Medulla oblongata (tissue), 1 donor: ENCODE results near the gene POFUT2.
A peak's percentile ranks its signal among the peaks of the same experiment; 100 is the strongest.

Experiments used
- DNase-seq: peaks from one replicate; pipeline ENCODE4 v3.0.0-alpha.2; 2015; ENCODE audit errors: extremely low spot score

Gene POFUT2

DNA sequence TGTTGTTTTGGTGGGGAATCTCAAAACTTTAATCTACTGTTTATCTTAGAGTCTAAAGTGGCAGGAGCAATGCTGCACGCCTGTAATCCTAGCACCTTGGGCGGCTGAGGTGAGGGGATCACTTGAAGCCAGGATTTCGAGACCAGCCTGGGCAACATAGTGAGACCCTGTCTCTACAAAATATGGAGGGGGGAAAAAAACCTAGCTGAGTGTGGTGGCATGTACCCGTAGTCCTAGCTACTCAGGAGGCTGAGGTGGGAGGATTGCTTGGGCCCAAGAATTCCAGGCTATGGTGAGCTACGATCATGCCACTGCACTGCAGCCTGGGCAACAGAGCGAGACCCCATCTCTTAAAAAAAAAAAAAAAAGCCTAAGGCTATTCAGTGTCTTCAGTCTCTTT is 38.1 kb downstream of the POFUT2 start:
- no peak for DNase-seq

DNA sequence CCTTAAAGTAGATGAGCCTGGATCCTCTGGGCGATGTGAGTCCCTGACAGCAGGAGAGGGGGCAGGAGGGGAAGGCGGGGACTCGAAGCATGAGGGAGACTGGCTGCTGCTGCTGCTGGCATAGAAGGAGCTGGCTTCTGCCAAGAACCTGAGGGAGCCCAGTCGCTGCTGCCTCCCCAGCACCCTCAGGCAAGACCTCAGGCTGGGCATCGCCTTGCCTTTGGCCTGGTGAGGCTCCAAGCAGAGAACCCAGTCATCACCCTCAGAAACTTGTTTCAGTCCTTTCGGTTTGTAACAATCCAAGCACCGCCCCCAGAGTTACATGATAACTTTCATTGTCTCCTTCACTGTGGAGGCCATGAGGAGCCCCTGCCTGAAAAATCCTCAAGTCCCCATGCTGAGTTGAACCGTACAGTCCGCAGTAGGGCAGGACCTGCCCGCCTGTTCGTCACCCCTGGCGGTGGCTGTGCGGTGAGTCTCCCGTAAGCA is 38.8 kb downstream of the POFUT2 start:
- DNase-seq = peak; percentile 24

DNA sequence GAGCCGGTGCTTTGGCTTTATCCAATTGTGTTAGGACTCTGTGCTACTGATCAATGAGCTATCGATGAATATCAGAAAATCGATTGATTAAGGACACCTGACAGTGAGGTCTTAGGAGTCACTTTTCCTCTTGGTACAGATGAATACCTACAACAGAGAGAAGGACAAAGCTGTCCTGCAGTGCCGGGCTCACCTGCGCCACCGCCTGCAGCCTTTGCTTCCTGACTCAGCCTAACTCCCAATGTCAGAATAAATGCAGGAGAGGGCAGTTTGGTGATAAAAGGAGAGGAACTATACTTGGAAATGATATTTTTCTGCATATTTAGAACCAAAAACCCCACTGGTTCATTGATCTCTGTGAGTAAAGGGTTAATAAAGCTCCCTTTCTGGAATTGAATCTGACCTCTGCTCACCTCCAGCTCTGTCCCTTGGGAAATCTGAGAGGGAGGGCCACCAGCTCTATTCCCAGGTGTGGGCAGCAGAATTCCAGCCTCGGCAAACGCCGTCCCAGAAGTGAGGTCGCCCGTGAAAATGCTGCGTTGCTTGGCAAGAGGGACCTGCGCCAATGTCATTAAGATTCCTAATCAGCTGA is 39.3 kb downstream of the POFUT2 start:
- no peak for DNase-seq

- DNase-seq = no peak
Measured at GRCh38 chr21:45246386-45247320, 41.0 kb downstream of the POFUT2 start.

GRCh38 chr21:45244799-45245340 is 42.8 kb downstream of the POFUT2 start:
- no peak for DNase-seq

DNA sequence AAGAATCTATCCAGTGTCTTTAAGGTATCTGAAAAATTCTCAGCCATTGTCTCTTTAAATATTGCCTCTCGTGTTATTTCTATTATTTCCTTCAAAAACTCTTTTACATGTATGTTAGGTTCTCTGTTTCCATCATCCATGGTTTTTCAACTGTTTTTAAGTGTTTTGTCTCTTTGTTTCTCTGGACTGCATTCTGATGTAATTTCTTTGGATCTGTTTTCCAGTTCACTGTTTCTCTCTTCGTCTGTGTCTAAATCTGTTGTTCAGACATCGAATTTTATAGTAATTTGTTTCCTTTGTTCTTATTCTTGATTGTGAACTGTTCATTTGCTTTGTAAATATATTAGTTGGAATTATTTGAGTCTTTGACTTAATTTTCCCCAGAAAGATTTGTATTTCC is 44.1 kb downstream of the POFUT2 start:
- DNase-seq = no peak

GRCh38 chr21:45241357-45241756 is 46.3 kb downstream of the POFUT2 start:
- no peak for DNase-seq

- no peak for DNase-seq
Measured at GRCh38 chr21:45237401-45237800, 50.3 kb downstream of the POFUT2 start.

DNA sequence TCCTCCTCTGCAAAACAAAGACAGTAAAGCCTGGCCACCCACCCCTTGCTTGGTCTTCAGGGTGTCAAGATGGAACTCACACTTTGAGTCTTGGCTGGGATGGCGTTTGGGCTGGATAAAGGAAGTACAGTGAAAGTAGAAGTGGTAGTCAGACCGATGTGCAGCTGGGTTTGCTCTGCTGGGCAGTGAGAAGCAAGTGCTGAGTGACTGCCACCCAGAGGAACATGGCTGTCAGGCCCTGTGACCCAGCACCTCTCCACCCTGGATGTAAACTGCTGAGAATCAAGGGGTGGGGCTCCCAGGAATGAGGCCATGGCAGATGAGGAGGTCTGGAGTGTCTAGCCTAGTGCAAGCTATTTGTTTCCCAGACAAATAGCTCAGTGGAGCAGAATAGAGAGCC is 51.2 kb downstream of the POFUT2 start:
- DNase-seq = no peak

GRCh38 chr21:45235488-45235887 is 52.2 kb downstream of the POFUT2 start:
- no peak for DNase-seq

GRCh38 chr21:45234965-45235364 is 52.7 kb downstream of the POFUT2 start:
- DNase-seq = no peak

GRCh38 chr21:45234127-45234526 is 53.6 kb downstream of the POFUT2 start:
- DNase-seq = no peak

GRCh38 chr21:45231705-45232104 is 56.0 kb downstream of the POFUT2 start:
- no peak for DNase-seq

DNA sequence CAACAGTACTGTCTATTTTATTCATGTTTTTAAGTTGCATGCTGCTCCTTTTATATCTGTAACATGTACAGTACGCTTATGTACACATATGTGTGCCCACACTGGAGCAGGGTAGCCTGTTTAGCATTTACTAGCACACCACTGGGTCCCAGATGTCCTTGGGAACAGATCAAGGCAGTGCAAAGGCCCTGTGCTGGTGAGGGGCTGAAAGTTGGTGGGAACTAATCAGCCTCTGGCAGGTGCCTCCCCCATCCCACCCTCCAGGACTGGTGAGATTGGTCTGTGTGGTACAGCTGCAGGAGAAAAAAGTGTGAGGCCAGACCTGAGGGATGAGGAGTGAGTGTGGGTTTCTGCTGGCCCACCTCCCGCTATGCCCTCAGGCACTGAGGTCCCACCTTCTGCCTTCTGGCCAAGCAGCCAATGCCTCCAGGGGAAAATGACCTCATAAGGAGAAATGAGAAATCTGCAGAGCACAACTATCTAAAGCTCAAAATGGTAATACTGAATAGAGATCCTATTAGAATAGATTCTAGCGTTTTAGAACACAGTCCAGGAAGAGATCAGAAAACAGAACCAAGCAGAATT is 58.9 kb downstream of the POFUT2 start:
- no peak for DNase-seq

- DNase-seq = no peak
Measured at GRCh38 chr21:45228171-45228641, 59.5 kb downstream of the POFUT2 start.

DNA sequence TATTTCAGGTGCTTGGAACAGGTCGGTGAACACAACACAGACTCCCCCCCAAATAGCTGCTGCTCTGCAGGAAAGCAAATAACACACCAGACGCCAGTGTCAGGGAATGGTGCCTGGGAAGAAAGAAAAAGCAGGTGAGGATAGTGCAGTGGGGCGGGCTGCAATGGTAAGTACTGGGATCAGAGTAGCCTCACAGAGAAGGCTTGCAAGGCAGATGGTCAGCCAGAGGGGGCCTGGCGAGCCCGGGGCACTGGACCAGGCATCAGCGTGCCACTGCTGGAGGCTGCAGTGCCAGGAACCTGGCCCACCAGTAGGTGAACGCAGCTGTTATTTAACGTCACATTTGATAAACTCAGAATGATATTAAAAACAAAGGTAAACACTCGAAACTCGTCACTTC is 60.0 kb downstream of the POFUT2 start:
- no peak for DNase-seq

DNA sequence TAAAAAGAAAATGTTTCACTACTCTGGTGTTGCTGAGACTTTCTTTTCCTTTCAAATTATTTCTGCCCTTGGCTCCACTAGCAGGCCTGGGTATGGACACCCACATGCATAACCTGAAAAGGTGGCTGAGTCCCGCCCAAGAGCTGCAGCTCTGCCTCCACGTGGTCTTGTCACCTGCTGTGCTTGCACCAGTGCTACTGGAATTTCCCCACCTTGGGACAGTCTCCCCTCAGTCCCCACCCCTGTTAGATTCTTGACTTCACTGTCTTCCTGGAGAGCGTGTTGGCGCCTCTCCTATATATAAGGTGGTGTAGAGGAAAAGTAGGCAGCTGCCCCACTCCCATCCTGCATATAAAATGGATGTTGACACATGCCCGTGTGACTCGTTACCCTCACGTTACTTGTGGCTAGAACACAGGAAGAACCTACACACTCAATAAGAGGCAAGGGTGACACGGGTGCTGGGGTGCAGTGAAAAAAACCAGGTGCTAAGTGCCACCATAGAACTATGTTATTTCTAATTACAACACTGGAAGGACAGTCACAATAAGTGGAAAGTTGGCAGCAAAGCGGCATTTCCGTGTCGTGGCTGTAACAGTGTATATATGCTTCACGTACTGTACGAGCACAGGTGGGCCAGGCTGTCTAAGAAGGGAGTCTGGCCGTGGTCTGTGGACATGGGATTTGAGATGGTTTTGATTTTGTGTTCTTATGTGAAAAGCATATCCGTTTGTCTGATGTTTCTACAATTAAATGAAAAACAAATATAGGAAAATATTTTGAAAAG is 61.0 kb downstream of the POFUT2 start:
- DNase-seq = no peak

DNA sequence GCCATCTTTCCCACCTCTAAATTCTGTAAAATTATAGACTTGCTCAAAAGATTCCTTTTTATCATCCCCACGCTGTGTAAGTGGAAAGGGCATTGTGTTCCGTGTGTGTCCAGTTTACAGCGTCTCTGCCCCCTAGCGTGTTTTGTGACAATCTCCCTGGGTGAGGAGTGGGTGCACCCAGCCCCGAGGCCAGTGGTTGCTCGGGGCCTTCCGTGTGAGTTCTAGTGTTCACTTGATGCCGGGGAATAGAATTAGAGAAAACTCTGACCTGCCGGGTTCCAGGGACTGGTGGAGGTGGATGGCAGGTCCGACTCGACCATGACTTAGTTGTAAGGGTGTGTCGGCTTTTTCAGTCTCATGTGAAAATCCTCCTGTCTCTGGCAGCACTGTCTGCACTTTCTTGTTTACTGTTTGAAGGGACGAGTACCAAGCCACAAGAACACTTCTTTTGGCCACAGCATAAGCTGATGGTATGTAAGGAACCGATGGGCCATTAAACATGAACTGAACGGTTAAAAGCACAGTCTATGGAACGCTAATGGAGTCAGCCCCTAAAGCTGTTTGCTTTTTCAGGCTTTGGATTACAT is 61.9 kb downstream of the POFUT2 start:
- no peak for DNase-seq

GRCh38 chr21:45225041-45225740 is 62.5 kb downstream of the POFUT2 start:
- no peak for DNase-seq

DNA sequence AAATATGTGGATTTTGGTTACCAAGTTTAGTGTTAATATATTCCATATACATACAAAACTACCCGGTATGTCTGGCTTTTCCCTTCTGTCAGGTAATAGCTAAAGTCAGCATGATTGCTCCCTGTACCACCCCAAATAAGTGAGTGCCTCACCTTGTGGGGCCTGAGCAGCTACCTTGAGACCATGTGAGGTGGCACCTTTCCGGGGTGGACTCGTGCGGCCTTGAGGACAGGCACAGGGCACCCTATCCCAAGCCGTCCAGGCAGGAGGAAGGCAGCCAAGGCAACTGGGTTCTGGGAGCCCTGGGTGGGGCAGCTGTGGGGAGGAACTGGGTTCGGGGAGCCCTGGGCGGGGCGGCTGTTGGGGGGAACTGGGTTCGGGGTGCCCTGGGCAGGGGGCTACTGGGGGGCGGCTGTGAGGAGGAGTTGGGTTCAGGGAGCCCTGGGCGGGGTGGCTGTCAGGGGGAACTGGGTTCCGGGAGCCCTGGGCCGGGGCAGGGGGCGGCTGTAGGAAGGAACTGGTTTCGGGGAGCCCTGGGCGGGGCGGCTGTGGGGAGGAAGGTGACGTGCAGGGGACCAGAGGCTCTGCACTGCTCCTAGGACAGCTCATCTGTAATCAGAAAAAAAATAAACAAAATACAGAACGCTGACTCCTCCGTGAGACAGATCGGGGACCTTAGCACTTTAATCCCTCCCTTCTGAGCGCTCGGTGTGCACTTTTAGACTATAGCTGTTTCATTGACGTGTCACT is 63.3 kb downstream of the POFUT2 start:
- no peak for DNase-seq
